ENCODE results near the gene RHOA.
A peak's percentile ranks its signal among the peaks of the same experiment; 100 is the strongest.
"Not testable (repeated sequence)": the region's sequence is repeated elsewhere in the genome, so short reads cannot be mapped to it uniquely, and the experiment has no call there.

RHOA gene

GRCh38 chr3:49333091-49333490 is 78.7 kb downstream of the RHOA start:
- DNase-seq, result peak in 1 of 56 donors; percentile 11

DNA sequence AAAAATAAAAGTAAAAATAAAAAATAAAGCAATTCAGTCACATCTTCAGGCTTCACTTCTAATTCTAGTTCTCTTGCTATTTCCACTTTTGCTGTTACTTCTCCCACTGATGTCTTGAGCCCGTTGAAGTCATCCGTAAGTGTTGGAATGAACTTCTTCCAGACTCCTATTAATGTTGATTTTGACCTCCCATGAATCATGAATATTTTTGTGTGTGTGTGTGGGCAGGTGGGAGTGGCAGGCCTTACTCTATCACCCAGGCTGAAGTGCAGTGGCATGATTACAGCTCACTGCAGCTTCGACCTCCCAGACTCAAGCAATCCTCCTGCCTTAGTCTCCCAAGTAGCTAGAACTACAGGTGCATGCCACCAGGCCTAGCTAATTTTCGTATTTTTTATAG is 82.6 kb downstream of the RHOA start:
- no peak for DNase-seq

- DNase-seq, result not testable (repeated sequence)
Observed at GRCh38 chr3:49328350-49328749, 83.4 kb downstream of the RHOA start.

- DNase-seq, result no peak
Observed at GRCh38 chr3:49327485-49327884, 84.3 kb downstream of the RHOA start.

GRCh38 chr3:49324768-49325167 is 87.0 kb downstream of the RHOA start:
- no peak for DNase-seq

- DNase-seq, result peak in 28 of 56 donors; percentile 2 to 87 (median 32)
Observed at GRCh38 chr3:49316696-49317457, 94.9 kb downstream of the RHOA start.

DNA sequence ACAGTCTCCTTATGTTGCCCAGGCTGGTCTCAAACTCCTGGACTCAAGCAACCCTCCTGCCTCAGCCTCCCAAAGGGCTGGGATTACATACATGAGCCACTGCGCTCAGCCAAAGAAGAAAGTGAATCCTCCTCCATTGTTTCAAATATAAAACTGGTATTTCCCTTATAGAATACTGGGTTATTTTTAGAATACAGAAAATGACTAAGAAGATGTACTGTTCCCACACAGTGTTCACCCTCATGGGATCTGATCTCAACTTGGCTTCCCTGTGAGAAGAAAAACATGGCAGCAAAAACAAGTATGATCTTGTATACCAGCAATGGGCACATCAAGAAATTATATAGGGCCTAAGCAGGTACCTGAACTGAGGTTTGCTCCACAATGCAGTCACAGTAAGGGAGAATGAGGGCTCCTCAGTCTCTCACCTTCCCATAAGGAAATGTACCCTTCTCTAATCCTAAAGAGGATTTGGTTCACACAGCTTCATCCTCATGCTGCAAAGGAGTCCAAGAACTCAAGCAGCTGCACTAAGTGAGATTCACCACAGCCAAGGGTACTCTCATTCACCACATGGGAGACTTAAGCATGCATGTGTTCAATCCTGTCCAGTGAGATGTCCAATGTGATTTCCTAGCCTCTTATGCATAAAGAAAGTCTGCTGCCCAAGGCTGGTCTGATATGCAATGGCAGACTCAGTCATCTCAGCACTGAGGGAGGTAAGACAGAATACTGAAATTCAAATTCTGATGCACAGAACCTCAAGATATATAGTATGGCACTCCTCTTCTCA is 97.7 kb downstream of the RHOA start:
- DNase-seq, result peak in 1 of 56 donors; percentile 2

DNA sequence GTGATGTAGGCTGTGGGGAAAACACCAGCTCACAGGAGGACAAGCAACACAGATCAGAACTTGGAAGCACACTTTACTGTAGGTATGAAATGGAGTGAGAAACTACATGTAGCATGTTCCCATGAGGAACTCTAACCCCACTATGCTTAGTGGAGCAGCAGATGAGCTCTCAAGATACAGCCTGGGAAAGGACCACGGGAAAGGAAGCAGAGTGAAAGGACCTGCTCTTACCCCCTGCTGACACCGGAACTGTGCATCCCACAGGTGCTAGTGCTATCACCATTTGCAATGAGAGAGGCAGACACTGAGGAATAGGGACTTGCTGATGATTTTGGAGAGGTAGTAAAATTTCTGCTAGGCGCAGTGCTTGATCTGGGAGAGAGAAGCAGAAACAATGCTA is 100.5 kb downstream of the RHOA start:
- no peak for DNase-seq

DNA sequence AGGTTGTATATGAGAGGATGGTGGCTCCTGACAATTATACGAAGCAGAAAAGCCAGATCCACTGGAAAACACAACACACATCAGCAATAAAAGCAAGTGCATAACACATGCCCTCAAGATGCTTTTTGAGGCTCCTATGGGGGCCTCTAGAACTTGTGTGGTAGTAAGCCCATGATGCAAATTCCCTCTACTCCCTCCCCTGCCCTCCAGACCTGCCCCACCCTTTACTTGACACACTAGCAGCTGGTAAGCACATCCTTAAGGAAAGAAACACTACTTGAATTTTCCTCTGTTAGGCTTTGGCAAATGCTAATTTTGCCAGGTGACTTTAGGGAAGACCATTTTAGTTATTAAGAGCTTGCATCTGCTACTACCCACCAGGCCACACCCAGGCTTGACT is 101.1 kb downstream of the RHOA start:
- no peak for DNase-seq
